ENCODE measurements around the gene TRIM29. TPM values are rescaled to one million over a fixed set of nuclear protein-coding genes. Genes with fewer than 3 reads are reported as not detected.

The TRIM29 gene
- total and polyA plus RNA-seq, 2 of the 13 experiments (the other 11 are each of a cell fraction or from before 2014, with no cell fraction given): 0.86 TPM

DNA sequence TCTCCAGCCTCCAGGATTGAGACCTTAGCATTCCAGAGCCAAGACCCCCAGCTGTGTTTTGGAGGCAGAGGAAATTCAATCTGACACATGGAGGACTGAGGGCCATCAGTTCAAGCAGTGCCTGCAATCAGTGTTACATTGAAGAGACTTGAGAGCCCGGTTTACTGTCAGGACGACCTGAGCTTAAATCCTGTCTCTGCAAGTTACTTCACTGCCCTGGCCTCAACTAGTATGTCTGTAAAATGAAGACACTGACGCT is 35.1 kb downstream of the TRIM29 start:
- H4K20me1 ChIP-seq (ENCODE audit: insufficient read depth, low read length): no peaks in the 10 kb centered on the region; the same call in 1 of the 2 replicates
- no peaks in the 10 kb centered on the region for H3K36me3 ChIP-seq (replicated peaks in 1 of 2; ENCODE audit: control insufficient read depth in 1 of 2, insufficient read depth in 2 of 2, low read length in 2 of 2)
- POLR2A ChIA-PET: no interaction called here
- H3K27me3 ChIP-seq (ENCODE audit: control insufficient read depth in 1 of 2, insufficient read depth in 2 of 2, low read length in 2 of 2): peaks cover 4 to 52% of the 10 kb centered on the region in 2 experiments; a peak in 4 of 5 replicates
- DNase-seq (ENCODE audit: low spot score) (no peak), ATAC-seq (no peak), FAIRE-seq (no peak)
- CTCF ChIA-PET (ENCODE audit: low intra/inter-chr PET ratio, low total read pairs): no interaction called here
- 0% methylated on average over 1 of the region's 3 CpGs for WGBS (ENCODE audit: low lambda C conversion rate)
- H3K27ac ChIP-seq (ENCODE audit: extremely low read length, insufficient read depth, low read length): no peak overlapping the region
- H3K9ac ChIP-seq (ENCODE audit: insufficient read depth, low read depth, low read length): no peak overlapping the region
- H3K9me3 ChIP-seq (ENCODE audit: low read length): no peaks in the 10 kb centered on the region
- intact Hi-C loops (cut with micrococcal nuclease; ENCODE audit: unreplicated experiment) (no loop called here), in situ Hi-C loops (cut with HindIII; ENCODE audit: extremely low pct_ligation_motif_present, low pct_unique_long_range_greater_than_20kb) (loop anchor here (10.0 kb wide), 2 partner anchors 438 to 618 kb away; no protein-coding TSS in a partner anchor)
- H3K4me1 ChIP-seq (ENCODE audit: insufficient read depth, low read length): no peaks in the 10 kb centered on the region
- H2AFZ ChIP-seq (ENCODE audit: low read length): no peak overlapping the region
- no peak overlapping the region for H3K4me2 ChIP-seq (ENCODE audit: low read depth, low read length)
- TF ChIP-seq RFX1 (IDR thresholded peaks at IDR 0.05) (no peak), TBX2 (CRISPR knock-in tag; IDR thresholded peaks at IDR 0.05; ENCODE audit: borderline replicate concordance) (no peak), FOSL1 (CRISPR knock-in tag; IDR thresholded peaks at IDR 0.05; ENCODE audit: borderline replicate concordance) (no peak), ZFX (CRISPR knock-in tag; IDR thresholded peaks at IDR 0.05; ENCODE audit: low read depth) (no peak), ZNF207 (IDR thresholded peaks at IDR 0.05; ENCODE audit: borderline replicate concordance) (no peak), TMF1 (CRISPR knock-in tag; IDR thresholded peaks at IDR 0.05; ENCODE audit: low read depth) (no peak)
- TF ChIP-seq, protein P1, sequence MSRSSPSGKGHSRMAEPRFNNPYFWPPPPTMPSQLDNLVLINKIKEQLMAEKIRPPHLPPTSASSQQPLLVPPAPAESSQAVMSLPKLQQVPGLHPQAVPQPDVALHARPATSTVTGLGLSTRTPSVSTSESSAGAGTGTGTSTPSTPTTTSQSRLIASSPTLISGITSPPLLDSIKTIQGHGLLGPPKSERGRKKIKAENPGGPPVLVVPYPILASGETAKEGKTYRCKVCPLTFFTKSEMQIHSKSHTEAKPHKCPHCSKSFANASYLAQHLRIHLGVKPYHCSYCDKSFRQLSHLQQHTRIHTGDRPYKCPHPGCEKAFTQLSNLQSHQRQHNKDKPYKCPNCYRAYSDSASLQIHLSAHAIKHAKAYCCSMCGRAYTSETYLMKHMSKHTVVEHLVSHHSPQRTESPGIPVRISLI (CRISPR knock-in tag; IDR thresholded peaks at IDR 0.05; ENCODE audit: borderline replicate concordance): no peak
- TF ChIP-seq, protein P2, sequence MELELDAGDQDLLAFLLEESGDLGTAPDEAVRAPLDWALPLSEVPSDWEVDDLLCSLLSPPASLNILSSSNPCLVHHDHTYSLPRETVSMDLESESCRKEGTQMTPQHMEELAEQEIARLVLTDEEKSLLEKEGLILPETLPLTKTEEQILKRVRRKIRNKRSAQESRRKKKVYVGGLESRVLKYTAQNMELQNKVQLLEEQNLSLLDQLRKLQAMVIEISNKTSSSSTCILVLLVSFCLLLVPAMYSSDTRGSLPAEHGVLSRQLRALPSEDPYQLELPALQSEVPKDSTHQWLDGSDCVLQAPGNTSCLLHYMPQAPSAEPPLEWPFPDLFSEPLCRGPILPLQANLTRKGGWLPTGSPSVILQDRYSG (CRISPR knock-in tag; IDR thresholded peaks at IDR 0.05): no peak
- TF ChIP-seq, protein P3, sequence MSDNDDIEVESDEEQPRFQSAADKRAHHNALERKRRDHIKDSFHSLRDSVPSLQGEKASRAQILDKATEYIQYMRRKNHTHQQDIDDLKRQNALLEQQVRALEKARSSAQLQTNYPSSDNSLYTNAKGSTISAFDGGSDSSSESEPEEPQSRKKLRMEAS (IDR thresholded peaks at IDR 0.05): no peak
- TF ChIP-seq, protein P4, sequence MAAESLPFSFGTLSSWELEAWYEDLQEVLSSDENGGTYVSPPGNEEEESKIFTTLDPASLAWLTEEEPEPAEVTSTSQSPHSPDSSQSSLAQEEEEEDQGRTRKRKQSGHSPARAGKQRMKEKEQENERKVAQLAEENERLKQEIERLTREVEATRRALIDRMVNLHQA (CRISPR knock-in tag; IDR thresholded peaks at IDR 0.05): no peak
- TF ChIP-seq, protein P5, sequence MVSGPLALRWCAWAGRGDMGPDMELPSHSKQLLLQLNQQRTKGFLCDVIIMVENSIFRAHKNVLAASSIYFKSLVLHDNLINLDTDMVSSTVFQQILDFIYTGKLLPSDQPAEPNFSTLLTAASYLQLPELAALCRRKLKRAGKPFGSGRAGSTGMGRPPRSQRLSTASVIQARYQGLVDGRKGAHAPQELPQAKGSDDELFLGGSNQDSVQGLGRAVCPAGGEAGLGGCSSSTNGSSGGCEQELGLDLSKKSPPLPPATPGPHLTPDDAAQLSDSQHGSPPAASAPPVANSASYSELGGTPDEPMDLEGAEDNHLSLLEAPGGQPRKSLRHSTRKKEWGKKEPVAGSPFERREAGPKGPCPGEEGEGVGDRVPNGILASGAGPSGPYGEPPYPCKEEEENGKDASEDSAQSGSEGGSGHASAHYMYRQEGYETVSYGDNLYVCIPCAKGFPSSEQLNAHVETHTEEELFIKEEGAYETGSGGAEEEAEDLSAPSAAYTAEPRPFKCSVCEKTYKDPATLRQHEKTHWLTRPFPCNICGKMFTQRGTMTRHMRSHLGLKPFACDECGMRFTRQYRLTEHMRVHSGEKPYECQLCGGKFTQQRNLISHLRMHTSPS (CRISPR knock-in tag; IDR thresholded peaks at IDR 0.05; ENCODE audit: low read depth): no peak
- no peaks in the 10 kb centered on the region for H3K79me2 ChIP-seq (ENCODE audit: insufficient read depth, low read length)
- no TSS peak for BruUV-seq (replicated peaks)
- H3K4me3 ChIP-seq (replicated peaks in 1 of 3; ENCODE audit: insufficient read depth in 1 of 3, low read depth in 2 of 3, low read length in 3 of 3): no peak overlapping the region

Measured in HepG2 (cell line).